ENCODE measurements around the gene FANCL. TPM values are rescaled to one million over a fixed set of nuclear protein-coding genes. Genes with fewer than 3 reads are reported as not detected.

The FANCL gene
- total and polyA plus RNA-seq, 9 of the 15 experiments (the other 6 are each of a cell fraction or from before 2014, with no cell fraction given) = 36.7 to 120 (median 58.5) TPM

DNA sequence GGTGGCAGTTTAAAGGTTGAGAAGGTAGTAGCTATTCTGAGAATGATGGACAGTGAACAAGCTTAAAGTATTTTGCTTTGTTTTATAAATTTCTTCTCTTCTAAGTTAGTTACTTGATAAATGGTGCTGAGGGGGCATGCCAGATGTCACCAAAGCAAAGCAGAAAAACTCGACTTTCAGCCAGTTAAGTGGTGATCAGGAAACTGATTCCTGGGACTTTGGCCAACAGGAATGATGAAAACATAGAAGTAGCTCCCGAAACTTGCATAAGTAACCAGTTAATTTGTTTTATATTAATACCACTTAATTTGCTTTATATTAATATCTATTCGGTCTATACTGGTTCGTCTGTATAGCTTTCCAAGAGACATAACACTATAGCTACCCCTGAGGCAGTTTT, 82.6 kb downstream of the FANCL start (continued):
- TF ChIP-seq XRCC3 (IDR thresholded peaks at IDR 0.05) (no peak), PRPF4 (IDR thresholded peaks at IDR 0.05; ENCODE audit: insufficient read depth, low read depth, low read length, poor library complexity, severe bottlenecking) (no peak), MAFK (IDR thresholded peaks at IDR 0.05; ENCODE audit: low read length) (no peak)
- TF ChIP-seq, protein P1, sequence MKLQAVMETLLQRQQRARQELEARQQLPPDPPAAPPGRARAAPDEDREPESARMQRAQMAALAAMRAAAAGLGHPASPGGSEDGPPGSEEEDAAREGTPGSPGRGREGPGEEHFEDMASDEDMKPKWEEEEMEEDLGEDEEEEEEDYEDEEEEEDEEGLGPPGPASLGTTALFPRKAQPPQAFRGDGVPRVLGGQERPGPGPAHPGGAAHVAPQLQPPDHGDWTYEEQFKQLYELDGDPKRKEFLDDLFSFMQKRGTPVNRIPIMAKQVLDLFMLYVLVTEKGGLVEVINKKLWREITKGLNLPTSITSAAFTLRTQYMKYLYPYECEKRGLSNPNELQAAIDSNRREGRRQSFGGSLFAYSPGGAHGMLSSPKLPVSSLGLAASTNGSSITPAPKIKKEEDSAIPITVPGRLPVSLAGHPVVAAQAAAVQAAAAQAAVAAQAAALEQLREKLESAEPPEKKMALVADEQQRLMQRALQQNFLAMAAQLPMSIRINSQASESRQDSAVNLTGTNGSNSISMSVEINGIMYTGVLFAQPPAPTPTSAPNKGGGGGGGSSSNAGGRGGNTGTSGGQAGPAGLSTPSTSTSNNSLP (IDR thresholded peaks at IDR 0.05; ENCODE audit: borderline replicate concordance, low read depth, low read length) = no peak
- TF ChIP-seq, protein P2, sequence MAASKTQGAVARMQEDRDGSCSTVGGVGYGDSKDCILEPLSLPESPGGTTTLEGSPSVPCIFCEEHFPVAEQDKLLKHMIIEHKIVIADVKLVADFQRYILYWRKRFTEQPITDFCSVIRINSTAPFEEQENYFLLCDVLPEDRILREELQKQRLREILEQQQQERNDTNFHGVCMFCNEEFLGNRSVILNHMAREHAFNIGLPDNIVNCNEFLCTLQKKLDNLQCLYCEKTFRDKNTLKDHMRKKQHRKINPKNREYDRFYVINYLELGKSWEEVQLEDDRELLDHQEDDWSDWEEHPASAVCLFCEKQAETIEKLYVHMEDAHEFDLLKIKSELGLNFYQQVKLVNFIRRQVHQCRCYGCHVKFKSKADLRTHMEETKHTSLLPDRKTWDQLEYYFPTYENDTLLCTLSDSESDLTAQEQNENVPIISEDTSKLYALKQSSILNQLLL (CRISPR knock-in tag; IDR thresholded peaks at IDR 0.05; ENCODE audit: borderline replicate concordance) = no peak
- TF ChIP-seq, protein P3, sequence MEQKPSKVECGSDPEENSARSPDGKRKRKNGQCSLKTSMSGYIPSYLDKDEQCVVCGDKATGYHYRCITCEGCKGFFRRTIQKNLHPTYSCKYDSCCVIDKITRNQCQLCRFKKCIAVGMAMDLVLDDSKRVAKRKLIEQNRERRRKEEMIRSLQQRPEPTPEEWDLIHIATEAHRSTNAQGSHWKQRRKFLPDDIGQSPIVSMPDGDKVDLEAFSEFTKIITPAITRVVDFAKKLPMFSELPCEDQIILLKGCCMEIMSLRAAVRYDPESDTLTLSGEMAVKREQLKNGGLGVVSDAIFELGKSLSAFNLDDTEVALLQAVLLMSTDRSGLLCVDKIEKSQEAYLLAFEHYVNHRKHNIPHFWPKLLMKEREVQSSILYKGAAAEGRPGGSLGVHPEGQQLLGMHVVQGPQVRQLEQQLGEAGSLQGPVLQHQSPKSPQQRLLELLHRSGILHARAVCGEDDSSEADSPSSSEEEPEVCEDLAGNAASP (IDR thresholded peaks at IDR 0.05) = no peak

DNA sequence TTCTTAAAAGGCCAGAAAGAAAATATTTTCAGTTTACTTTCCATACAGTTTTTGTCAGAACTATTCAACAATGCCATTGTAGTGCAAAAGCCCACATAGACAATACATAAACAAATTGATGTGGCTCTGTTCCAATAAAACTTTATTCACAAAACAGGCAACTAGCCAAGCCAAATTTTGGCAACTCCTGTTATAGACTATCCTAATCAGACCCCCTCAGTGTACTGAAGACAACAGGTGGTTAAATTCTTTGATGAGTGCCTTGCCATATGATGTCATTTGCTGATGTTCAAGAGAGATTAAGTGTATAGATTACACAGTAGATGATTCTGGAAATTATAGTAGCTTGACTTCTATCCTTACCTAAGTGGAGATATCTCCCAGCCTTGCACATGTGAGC, 83.4 kb downstream of the FANCL start:
- ChIA-PET POLR2A (no interaction called here), CTCF (ENCODE audit: low intra/inter-chr PET ratio) (no interaction called here)
- Histone ChIP-seq H3K4me3 (no peak overlapping the region), H4K20me1 (replicated peaks; ENCODE audit: control insufficient read depth, insufficient read depth, low read length) (no peaks in the 10 kb centered on the region), H3K27me3 (ENCODE audit: control insufficient read depth in 2 of 2, insufficient read depth in 2 of 2, low read length in 2 of 2) (no peaks in the 10 kb centered on the region), H3K36me3 (ENCODE audit: control insufficient read depth, insufficient read depth, low read length) (peaks cover 62% of the 10 kb centered on the region), H3K9me1 (ENCODE audit: control insufficient read depth, insufficient read depth, low read length) (no peaks in the 10 kb centered on the region), H3K9ac (ENCODE audit: insufficient read depth in 1 of 2, low read depth in 2 of 2, low read length in 2 of 2) (no peak overlapping the region), H3K27ac (ENCODE audit: extremely low read depth, low read depth, low read length) (no peak overlapping the region), H3K9me3 (replicated peaks; ENCODE audit: control insufficient read depth, insufficient read depth, low read depth, low read length) (no peaks in the 10 kb centered on the region), H3K79me2 (ENCODE audit: control insufficient read depth, insufficient read depth, low read length) (no peaks in the 10 kb centered on the region), H3K4me1 (replicated peaks in 1 of 2; ENCODE audit: control insufficient read depth in 2 of 2, insufficient read depth in 2 of 2, low read length in 2 of 2) (no peaks in the 10 kb centered on the region), H2AFZ (ENCODE audit: low read depth, low read length) (no peak overlapping the region), H3K4me2 (ENCODE audit: insufficient read depth, low read length) (no peak overlapping the region)
- in situ Hi-C loops (cut with MboI) = no loop called here
- no peak for FAIRE-seq
- intact Hi-C loops (cut with micrococcal nuclease) = no loop called here
- DNase-seq (ENCODE audit: extremely low read depth in 1 of 4, low spot score in 3 of 4) = no peak
- no TSS peak for BruUV-seq (replicated peaks)
- no peak for ATAC-seq
- TF ChIP-seq, protein P4, sequence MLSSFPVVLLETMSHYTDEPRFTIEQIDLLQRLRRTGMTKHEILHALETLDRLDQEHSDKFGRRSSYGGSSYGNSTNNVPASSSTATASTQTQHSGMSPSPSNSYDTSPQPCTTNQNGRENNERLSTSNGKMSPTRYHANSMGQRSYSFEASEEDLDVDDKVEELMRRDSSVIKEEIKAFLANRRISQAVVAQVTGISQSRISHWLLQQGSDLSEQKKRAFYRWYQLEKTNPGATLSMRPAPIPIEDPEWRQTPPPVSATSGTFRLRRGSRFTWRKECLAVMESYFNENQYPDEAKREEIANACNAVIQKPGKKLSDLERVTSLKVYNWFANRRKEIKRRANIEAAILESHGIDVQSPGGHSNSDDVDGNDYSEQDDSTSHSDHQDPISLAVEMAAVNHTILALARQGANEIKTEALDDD (IDR thresholded peaks at IDR 0.05) = no peak

Data from K562 (cell line).